NCI-H1092 treated with DMSO at 0.1 percent for 48 hours (cell line): ENCODE data around the gene PLA2G4C.

Experiments
- DNase-seq: peaks from one replicate; lab custom pipeline; 2025; lab: John Stamatoyannopoulos, UW

Gene PLA2G4C

GRCh38 chr19:48110350-48110966 lies at the start of gene PLA2G4C:
Gene PLA2G4C, minus strand, starts transcription at chr19:48110817. Its CDS starts 4,288 bp downstream, at chr19:48106529.
- DNase-seq, result peak; percentile 80

- no peak for DNase-seq
Measured at GRCh38 chr19:48158210-48158790, 47.7 kb upstream of the PLA2G4C start.

- DNase-seq, result no peak
Measured at GRCh38 chr19:48154003-48154402, 43.4 kb upstream of the PLA2G4C start.

- peak; percentile 13 for DNase-seq
Measured at GRCh38 chr19:48152551-48152950, 41.9 kb upstream of the PLA2G4C start.

GRCh38 chr19:48149430-48149829 lies 38.8 kb upstream of the PLA2G4C start:
- no peak for DNase-seq

GRCh38 chr19:48148576-48148975 lies 38.0 kb upstream of the PLA2G4C start:
- DNase-seq, result no peak

GRCh38 chr19:48147597-48148175 lies 37.1 kb upstream of the PLA2G4C start:
- DNase-seq, result no peak

GRCh38 chr19:48139053-48139452 lies 28.4 kb upstream of the PLA2G4C start:
- no peak for DNase-seq

- DNase-seq, result no peak
Measured at GRCh38 chr19:48137411-48137810, 26.8 kb upstream of the PLA2G4C start.

- no peak for DNase-seq
Measured at GRCh38 chr19:48136547-48136946, 25.9 kb upstream of the PLA2G4C start.

- DNase-seq, result no peak
Measured at GRCh38 chr19:48135411-48135810, 24.8 kb upstream of the PLA2G4C start.

- no peak for DNase-seq
Measured at GRCh38 chr19:48133094-48133493, 22.5 kb upstream of the PLA2G4C start.

- DNase-seq, result no peak
Measured at GRCh38 chr19:48127561-48127960, 16.9 kb upstream of the PLA2G4C start.

GRCh38 chr19:48123907-48124651 lies 13.5 kb upstream of the PLA2G4C start:
- no peak for DNase-seq

GRCh38 chr19:48122421-48122820 lies 11.8 kb upstream of the PLA2G4C start:
- DNase-seq, result no peak

- DNase-seq, result no peak
Measured at GRCh38 chr19:48121909-48122371, 11.3 kb upstream of the PLA2G4C start.

GRCh38 chr19:48121066-48121465 lies 10.4 kb upstream of the PLA2G4C start:
- no peak for DNase-seq

- no peak for DNase-seq
Measured at GRCh38 chr19:48120505-48120904, 9.9 kb upstream of the PLA2G4C start.

- DNase-seq, result no peak
Measured at GRCh38 chr19:48118131-48118517, 7.5 kb upstream of the PLA2G4C start.

- no peak for DNase-seq
Measured at GRCh38 chr19:48117515-48118130, 7.0 kb upstream of the PLA2G4C start.

GRCh38 chr19:48113190-48113917 lies 2.7 kb upstream of the PLA2G4C start:
- DNase-seq, result no peak

GRCh38 chr19:48111280-48111679 lies 663 bp upstream of the PLA2G4C start:
- no peak for DNase-seq
